Colonic mucosa (tissue), 4 donors: ENCODE data around the gene LHPP. TPM values are rescaled to one million over a fixed set of nuclear protein-coding genes. Genes with fewer than 3 reads are reported as not detected.

ENCODE experiments used
- DNase-seq: peaks from one replicate; pipeline ENCODE4 v3.0.0-alpha.2; 2020
- H3K27ac ChIP-seq: fragments of 200-600 bp; one replicate; pipeline ENCODE4 v1.8.0; 2021
- H3K27me3 ChIP-seq: fragments of 200-600 bp; one replicate; pipeline ENCODE4 v1.8.0; 2021
- H3K36me3 ChIP-seq: fragments of 200-600 bp; one replicate; pipeline ENCODE4 v1.8.0; 2021
- H3K4me1 ChIP-seq: fragments of 200-600 bp; one replicate; pipeline ENCODE4 v1.8.0; 2021; ENCODE audit warnings: mild to moderate bottlenecking
- H3K4me3 ChIP-seq: fragments of 200-600 bp; one replicate; pipeline ENCODE4 v1.8.0; 2021
- H3K9ac ChIP-seq, 2 donors: one replicate each; pipeline ENCODE4 v1.7.0; 2013; ENCODE audit warnings: control low read depth in 2 of 2, low read depth in 2 of 2, low read length in 2 of 2
- H3K9me3 ChIP-seq: fragments of 200-600 bp; one replicate; pipeline ENCODE4 v1.8.0; 2021
- intact Hi-C: fragments of 100-400 bp; cut with DNase I; formaldehyde crosslinking; loops from one replicate; pipeline ENCODE4 v1.14.1; 2022
- total RNA-seq, 2 donors: library from RNA; stranded (reverse); fragmentation: NEBNext Ultra II Directional in 1 of 2; extraction: Animal tissue kit (Norgen Biotek cat#: 25700) in 1 of 2; gene quantifications; one replicate each; pipeline ENCODE4 v1.2.1, GENCODE V29; 2021
- TF ChIP-seq, protein P1 (sequence below): fragments of 200-600 bp; IDR thresholded peaks from one replicate; pipeline ENCODE4 v1.8.0; 2022; ENCODE audit warnings: antibody characterized with exemption, mild to moderate bottlenecking
- donor health status: healthy.
- donor health status: DM: no; HTN: no; CAD: no.
- donor health status: DM: no; HTN: no; CAD: no.

The LHPP gene
- total RNA-seq, 2 donors from 2014 or later: 12.8 to 24.6 TPM

DNA sequence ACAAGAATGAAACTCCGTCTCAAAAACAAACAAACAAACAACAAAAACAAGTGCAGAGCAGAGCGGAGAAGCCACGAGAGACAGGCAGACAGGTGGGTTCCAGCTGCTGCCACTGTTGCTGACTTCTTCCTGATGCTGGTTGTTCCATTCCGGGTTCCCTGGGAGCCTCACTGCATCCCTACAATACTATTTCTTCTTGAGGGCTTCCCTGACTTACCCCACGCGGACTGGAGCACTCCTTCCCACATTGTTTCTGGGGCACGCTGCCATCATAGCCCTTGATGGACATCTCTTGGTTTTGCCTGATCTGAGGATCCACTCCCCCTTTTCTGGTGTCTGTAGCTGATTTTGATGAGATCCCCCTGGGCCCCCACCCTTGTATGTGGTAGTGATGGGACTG is 6.2 kb upstream of the LHPP start:
- no peak for DNase-seq
- intact Hi-C loops: no loop called here
- H3K27ac ChIP-seq: no peak overlapping the region
- H3K4me1 ChIP-seq: no peaks in the 10 kb centered on the region
- H3K27me3 ChIP-seq: peaks cover 11% of the 10 kb centered on the region
- no peak overlapping the region for H3K4me3 ChIP-seq
- no peak overlapping the region for H3K9ac ChIP-seq
- H3K9me3 ChIP-seq: no peaks in the 10 kb centered on the region
- H3K36me3 ChIP-seq: no peaks in the 10 kb centered on the region
- TF ChIP-seq, protein P1, sequence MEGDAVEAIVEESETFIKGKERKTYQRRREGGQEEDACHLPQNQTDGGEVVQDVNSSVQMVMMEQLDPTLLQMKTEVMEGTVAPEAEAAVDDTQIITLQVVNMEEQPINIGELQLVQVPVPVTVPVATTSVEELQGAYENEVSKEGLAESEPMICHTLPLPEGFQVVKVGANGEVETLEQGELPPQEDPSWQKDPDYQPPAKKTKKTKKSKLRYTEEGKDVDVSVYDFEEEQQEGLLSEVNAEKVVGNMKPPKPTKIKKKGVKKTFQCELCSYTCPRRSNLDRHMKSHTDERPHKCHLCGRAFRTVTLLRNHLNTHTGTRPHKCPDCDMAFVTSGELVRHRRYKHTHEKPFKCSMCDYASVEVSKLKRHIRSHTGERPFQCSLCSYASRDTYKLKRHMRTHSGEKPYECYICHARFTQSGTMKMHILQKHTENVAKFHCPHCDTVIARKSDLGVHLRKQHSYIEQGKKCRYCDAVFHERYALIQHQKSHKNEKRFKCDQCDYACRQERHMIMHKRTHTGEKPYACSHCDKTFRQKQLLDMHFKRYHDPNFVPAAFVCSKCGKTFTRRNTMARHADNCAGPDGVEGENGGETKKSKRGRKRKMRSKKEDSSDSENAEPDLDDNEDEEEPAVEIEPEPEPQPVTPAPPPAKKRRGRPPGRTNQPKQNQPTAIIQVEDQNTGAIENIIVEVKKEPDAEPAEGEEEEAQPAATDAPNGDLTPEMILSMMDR: no peak

DNA sequence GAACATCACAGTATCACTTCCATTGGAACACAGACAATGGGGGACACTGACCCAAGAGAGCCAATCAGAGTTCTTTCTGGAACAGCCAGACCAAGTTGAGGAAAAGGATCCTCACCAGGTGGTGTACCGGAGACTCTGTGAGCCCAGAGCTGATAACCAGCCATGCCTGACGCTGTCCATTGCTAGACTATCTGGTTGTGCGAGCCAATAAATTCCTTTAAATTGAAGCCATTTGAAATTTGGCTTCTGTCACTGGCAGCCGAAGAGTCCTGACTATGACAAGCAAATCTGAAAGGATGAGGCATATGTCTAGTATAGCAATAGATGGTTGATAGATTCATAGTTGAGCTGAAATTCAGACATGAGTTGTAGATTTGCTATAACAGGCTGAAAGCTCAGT is 3.1 kb upstream of the LHPP start:
- no peak overlapping the region for H3K4me3 ChIP-seq
- intact Hi-C loops: no loop called here
- H3K27ac ChIP-seq: no peak overlapping the region
- no peaks in the 10 kb centered on the region for H3K9me3 ChIP-seq
- no peaks in the 10 kb centered on the region for H3K27me3 ChIP-seq
- DNase-seq: no peak
- H3K9ac ChIP-seq: no peak overlapping the region
- H3K36me3 ChIP-seq: no peaks in the 10 kb centered on the region
- no peaks in the 10 kb centered on the region for H3K4me1 ChIP-seq
- TF ChIP-seq, protein P1: no peak

DNA sequence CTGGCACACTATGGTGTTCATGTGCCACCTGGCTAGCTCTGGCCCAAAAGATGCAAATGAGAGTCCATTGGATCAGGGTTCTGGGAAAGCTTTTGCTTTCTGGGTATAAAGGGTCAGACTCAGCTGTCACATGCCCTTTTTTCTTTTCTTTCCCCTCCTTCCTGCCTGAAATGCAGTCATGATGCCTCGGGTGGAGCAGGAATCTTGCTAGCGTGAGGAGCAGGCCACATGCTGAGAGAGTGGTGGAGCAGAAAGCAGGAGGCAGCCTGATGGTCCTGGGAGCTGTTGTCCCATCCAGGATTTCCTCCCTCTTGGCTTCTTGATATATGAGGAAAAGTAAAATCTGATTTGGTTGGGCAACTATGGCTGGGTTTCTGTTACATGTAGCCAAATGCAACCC is 2.7 kb upstream of the LHPP start:
- Histone ChIP-seq H3K27ac (no peak overlapping the region), H3K27me3 (no peaks in the 10 kb centered on the region), H3K4me1 (no peaks in the 10 kb centered on the region), H3K4me3 (no peak overlapping the region), H3K9ac (no peak overlapping the region), H3K36me3 (no peaks in the 10 kb centered on the region), H3K9me3 (no peaks in the 10 kb centered on the region)
- DNase-seq: no peak
- intact Hi-C loops: no loop called here
- TF ChIP-seq, protein P1: no peak

DNA sequence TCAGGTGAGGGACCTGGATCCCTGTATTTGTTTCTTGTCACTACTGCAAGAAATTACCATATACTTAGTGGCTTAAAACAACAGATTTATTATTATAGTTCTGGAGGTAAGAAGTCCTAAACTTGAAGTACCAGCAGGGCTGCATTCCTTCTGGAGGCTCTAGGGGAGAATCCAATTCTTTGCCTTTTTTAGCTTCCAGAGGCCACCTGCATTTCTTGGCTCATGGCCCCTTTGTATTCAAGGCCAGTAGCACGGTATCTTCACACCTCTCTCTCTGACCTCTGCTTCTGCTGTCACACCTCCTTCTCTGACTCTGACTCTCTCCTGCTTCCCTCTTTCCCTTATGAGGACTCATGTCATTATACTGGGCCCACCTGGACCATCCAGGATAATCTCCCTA is 2.2 kb upstream of the LHPP start:
- H3K36me3 ChIP-seq: no peaks in the 10 kb centered on the region
- H3K9ac ChIP-seq: no peak overlapping the region
- H3K4me1 ChIP-seq: no peaks in the 10 kb centered on the region
- intact Hi-C loops: no loop called here
- DNase-seq: no peak
- TF ChIP-seq, protein P1: no peak
- H3K4me3 ChIP-seq: no peak overlapping the region
- no peaks in the 10 kb centered on the region for H3K27me3 ChIP-seq
- no peaks in the 10 kb centered on the region for H3K9me3 ChIP-seq
- H3K27ac ChIP-seq: no peak overlapping the region

DNA sequence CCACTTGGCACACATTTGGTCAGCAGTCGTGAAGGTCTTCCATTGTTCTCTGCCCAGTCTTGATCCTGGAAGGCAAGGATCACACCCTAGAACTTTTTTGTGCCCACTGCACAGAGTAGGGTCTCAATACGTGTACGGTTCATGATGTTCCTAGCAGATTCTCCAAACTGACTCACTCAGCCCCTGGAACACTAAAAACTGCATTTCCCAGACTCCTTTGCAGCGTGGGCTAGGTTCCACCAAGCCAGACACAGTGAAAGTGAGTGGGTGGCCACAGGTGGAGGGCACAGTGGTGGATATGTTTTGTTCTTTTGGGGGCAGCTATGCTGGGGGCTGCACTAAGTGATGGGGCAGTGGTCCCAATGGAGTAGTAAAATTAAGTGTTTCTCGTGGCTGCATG is 1.5 kb upstream of the LHPP start:
- TF ChIP-seq, protein P1: no peak
- DNase-seq: no peak
- H3K4me3 ChIP-seq: no peak overlapping the region

DNA sequence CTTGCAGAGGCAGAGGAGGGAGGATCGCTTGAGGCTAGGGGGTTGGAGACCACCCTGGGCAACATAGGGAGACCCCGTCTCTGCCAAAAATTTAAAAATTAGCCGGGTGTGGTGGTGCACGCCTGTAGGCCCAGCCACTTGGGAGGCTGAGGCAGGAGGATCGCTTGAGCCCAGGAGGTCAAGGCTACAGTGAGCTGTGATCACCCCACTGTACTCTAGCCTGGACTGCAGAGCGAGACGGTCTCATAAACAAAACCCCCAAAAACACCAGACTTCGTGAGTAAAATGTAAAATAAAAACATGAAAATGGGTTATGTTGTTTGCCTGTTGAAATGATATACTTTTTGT is 699 bp downstream of the LHPP start:
- Histone ChIP-seq H3K36me3 (no peaks in the 10 kb centered on the region), H3K27ac (peak overlapping the region; percentile 60), H3K9me3 (no peaks in the 10 kb centered on the region), H3K9ac (peak overlapping the region in 1 of 2 donors; percentile 61), H3K27me3 (no peaks in the 10 kb centered on the region), H3K4me3 (peak overlapping the region; percentile 58), H3K4me1 (no peaks in the 10 kb centered on the region)
- intact Hi-C loops: no loop called here
- DNase-seq: no peak
- TF ChIP-seq, protein P1: no peak

More for the DNA sequence above, 1.5 kb upstream of the LHPP start:
- no peaks in the 10 kb centered on the region for H3K36me3 ChIP-seq
- H3K9me3 ChIP-seq: no peaks in the 10 kb centered on the region
- H3K9ac ChIP-seq: no peak overlapping the region
- H3K27me3 ChIP-seq: no peaks in the 10 kb centered on the region
- H3K27ac ChIP-seq: no peak overlapping the region
- intact Hi-C loops: no loop called here
- H3K4me1 ChIP-seq: no peaks in the 10 kb centered on the region
